Endothelial cell of umbilical vein (primary cell): ENCODE results near the gene ANKS1A.

Experiments
- EZH2 ChIP-seq: IDR thresholded peaks from 2 replicates; pipeline ENCODE4 v1.6.1; 2012; ENCODE audit warnings: borderline replicate concordance, low read depth, mild to moderate bottlenecking, moderate library complexity, low read length, inconsistent platforms; ENCODE audit not compliant: severe bottlenecking
- MYC ChIP-seq: IDR thresholded peaks from one replicate; pipeline ENCODE4 v1.6.1; 2011; ENCODE audit warnings: mild to moderate bottlenecking, low read depth, low read length
- POLR2A ChIP-seq: IDR thresholded peaks from 2 replicates; pipeline ENCODE4 v1.6.1; 2012; ENCODE audit warnings: low read depth, mild to moderate bottlenecking, control low read depth, low read length

GRCh38 chr6:35067234-35067633 is 178.2 kb downstream of the ANKS1A start:
- no peak for TF ChIP-seq POLR2A
- no peak for TF ChIP-seq EZH2
- TF ChIP-seq MYC, result no peak
